ENCODE results near the gene CD200R1. TPM values are rescaled to one million over a fixed set of nuclear protein-coding genes. Genes with fewer than 3 reads are reported as not detected.

Gene CD200R1
- total and polyA plus RNA-seq, 2 of the 4 experiments (the other 2 are of a cell fraction), result under 0.01 to 0.05 TPM

DNA sequence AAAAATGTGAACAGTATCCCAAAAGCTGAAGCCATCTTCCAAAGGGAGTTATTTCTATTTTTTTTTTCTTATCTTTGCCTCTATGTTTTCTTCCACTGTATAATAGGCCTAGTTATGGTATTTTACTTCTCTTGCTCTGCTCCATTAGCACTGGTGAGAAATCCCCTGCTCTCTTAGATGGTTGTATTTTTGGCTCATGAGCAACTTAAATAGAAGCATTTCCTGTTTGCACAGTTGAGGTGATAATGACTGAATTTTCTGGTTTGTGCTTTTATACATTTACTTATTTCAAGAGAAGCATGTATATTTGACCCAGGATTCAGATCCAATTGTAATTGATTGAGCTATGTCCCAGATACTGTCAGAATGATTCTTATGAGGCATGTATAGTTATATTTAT, 66.7 kb downstream of the CD200R1 start:
- Histone ChIP-seq H3K9ac (ENCODE audit: low read depth, low read length) (no peak overlapping the region), H3K27ac (ENCODE audit: insufficient read depth, low read length) (no peak overlapping the region), H2AFZ (replicated peaks; ENCODE audit: low read length, poor library complexity) (no peak overlapping the region), H4K8ac (ENCODE audit: low read depth in 2 of 2, low read length in 2 of 2) (no peak overlapping the region), H3K56ac (ENCODE audit: extremely low read depth, insufficient read depth, low read length) (no peak overlapping the region), H3K27me3 (ENCODE audit: control insufficient read depth, insufficient read depth, low read length) (no peaks in the 10 kb centered on the region), H3K14ac (replicated peaks; ENCODE audit: low read depth, low read length) (no peak overlapping the region), H3K79me1 (ENCODE audit: low read depth in 1 of 2, low read length in 2 of 2) (no peaks in the 10 kb centered on the region), H2AK5ac (ENCODE audit: low read depth, low read length) (no peak overlapping the region), H3K9me1 (ENCODE audit: insufficient read depth, low read length) (no peaks in the 10 kb centered on the region), H2BK20ac (ENCODE audit: low read depth, low read length) (no peak overlapping the region), H3K23ac (ENCODE audit: low read depth, low read length) (no peak overlapping the region), H4K91ac (ENCODE audit: insufficient read depth, low read depth, low read length) (no peak overlapping the region), H2AK9ac (replicated peaks; ENCODE audit: low read depth, low read length, poor library complexity) (no peak overlapping the region), H4K20me1 (ENCODE audit: insufficient read depth, low read length) (no peaks in the 10 kb centered on the region), H3K9me3 (ENCODE audit: control insufficient read depth, insufficient read depth, low read length) (no peaks in the 10 kb centered on the region), H3K36me3 (ENCODE audit: control insufficient read depth, insufficient read depth, low read length) (no peaks in the 10 kb centered on the region), H4K5ac (ENCODE audit: low read depth, low read length) (no peak overlapping the region), H3K18ac (ENCODE audit: low read depth, low read length) (no peak overlapping the region), H2BK120ac (ENCODE audit: low read depth, low read length) (no peak overlapping the region), H2BK15ac (ENCODE audit: low read depth, low read length) (no peak overlapping the region), H3K4me1 (ENCODE audit: control insufficient read depth, insufficient read depth, low read length) (no peaks in the 10 kb centered on the region), H3K4me3 (ENCODE audit: insufficient read depth, low read depth, low read length) (no peak overlapping the region), H3K4ac (ENCODE audit: low read depth, low read length) (no peak overlapping the region), H3K4me2 (ENCODE audit: low read depth, low read length) (no peak overlapping the region), H2BK5ac (ENCODE audit: low read depth, low read length, poor library complexity, severe bottlenecking) (no peak overlapping the region)
- DNase-seq, result no peak
- no TSS peak for BruUV-seq (replicated peaks)
- dilution Hi-C loops (cut with HindIII; ENCODE audit: low sequenced_read_pairs, unreplicated experiment), result no loop called here
- intact Hi-C loops (cut with micrococcal nuclease), result loop anchor here (5.0 to 10.0 kb wide), 2 partner anchors 34 to 263 kb away; partner anchors contain the start of gene CCDC80
- ChIA-PET CTCF (no interaction called here), POLR2A (ENCODE audit: unreplicated experiment) (no interaction called here)
- no peak for ATAC-seq (ENCODE audit: low read depth)
- TF ChIP-seq POLR2A (IDR thresholded peaks at IDR 0.05; ENCODE audit: low read depth, low read length) (no peak), MXI1 (IDR thresholded peaks at IDR 0.05; ENCODE audit: borderline replicate concordance, low read depth, low read length) (no peak), RFX5 (IDR thresholded peaks at IDR 0.05; ENCODE audit: low read depth, low read length) (no peak), RAD21 (IDR thresholded peaks at IDR 0.05; ENCODE audit: low read length) (no peak), CEBPB (IDR thresholded peaks at IDR 0.05; ENCODE audit: low read depth, low read length) (no peak), RCOR1 (IDR thresholded peaks at IDR 0.05; ENCODE audit: insufficient replicate concordance, low read length) (no peak), FOS (IDR thresholded peaks at IDR 0.05; ENCODE audit: low read depth, low read length) (no peak), CHD1 (IDR thresholded peaks at IDR 0.05; ENCODE audit: low read depth, low read length) (no peak), NFE2L2 (IDR thresholded peaks at IDR 0.05; ENCODE audit: low read depth, low read length) (no peak), BHLHE40 (IDR thresholded peaks at IDR 0.05; ENCODE audit: low read depth, low read length) (no peak)
- TF ChIP-seq, protein P1, sequence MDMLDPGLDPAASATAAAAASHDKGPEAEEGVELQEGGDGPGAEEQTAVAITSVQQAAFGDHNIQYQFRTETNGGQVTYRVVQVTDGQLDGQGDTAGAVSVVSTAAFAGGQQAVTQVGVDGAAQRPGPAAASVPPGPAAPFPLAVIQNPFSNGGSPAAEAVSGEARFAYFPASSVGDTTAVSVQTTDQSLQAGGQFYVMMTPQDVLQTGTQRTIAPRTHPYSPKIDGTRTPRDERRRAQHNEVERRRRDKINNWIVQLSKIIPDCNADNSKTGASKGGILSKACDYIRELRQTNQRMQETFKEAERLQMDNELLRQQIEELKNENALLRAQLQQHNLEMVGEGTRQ (IDR thresholded peaks at IDR 0.05; ENCODE audit: low read depth, low read length), result no peak
- TF ChIP-seq, protein P2, sequence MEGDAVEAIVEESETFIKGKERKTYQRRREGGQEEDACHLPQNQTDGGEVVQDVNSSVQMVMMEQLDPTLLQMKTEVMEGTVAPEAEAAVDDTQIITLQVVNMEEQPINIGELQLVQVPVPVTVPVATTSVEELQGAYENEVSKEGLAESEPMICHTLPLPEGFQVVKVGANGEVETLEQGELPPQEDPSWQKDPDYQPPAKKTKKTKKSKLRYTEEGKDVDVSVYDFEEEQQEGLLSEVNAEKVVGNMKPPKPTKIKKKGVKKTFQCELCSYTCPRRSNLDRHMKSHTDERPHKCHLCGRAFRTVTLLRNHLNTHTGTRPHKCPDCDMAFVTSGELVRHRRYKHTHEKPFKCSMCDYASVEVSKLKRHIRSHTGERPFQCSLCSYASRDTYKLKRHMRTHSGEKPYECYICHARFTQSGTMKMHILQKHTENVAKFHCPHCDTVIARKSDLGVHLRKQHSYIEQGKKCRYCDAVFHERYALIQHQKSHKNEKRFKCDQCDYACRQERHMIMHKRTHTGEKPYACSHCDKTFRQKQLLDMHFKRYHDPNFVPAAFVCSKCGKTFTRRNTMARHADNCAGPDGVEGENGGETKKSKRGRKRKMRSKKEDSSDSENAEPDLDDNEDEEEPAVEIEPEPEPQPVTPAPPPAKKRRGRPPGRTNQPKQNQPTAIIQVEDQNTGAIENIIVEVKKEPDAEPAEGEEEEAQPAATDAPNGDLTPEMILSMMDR (conservative IDR thresholded peaks at IDR 0.05; ENCODE audit: low read depth, low read length), result no peak
- TF ChIP-seq, protein P3, sequence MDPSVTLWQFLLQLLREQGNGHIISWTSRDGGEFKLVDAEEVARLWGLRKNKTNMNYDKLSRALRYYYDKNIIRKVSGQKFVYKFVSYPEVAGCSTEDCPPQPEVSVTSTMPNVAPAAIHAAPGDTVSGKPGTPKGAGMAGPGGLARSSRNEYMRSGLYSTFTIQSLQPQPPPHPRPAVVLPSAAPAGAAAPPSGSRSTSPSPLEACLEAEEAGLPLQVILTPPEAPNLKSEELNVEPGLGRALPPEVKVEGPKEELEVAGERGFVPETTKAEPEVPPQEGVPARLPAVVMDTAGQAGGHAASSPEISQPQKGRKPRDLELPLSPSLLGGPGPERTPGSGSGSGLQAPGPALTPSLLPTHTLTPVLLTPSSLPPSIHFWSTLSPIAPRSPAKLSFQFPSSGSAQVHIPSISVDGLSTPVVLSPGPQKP (IDR thresholded peaks at IDR 0.05; ENCODE audit: borderline replicate concordance, low read depth, low read length), result no peak
- in situ Hi-C loops (cut with MboI; ENCODE audit: low sequenced_read_pairs), result no loop called here
